AG04450 (cell line): ENCODE results near the gene RRP1B. TPM values are rescaled to one million over a fixed set of nuclear protein-coding genes. Genes with fewer than 3 reads are reported as not detected.

Experiments used
- CTCF ChIA-PET: fragments of 300-600, 350-600 bp; formaldehyde crosslinking; extraction: SDS; loops from one replicate; lab custom pipeline; 2022; ENCODE audit warnings: antibody characterized with exemption, inconsistent platforms; lab: Charles Lee
- POLR2A ChIA-PET: fragments of 350-600 bp; formaldehyde crosslinking; extraction: SDS; loops from one replicate; lab custom pipeline; 2021; ENCODE audit warnings: antibody characterized with exemption, inconsistent platforms; lab: Yijun Ruan, JAX
- DNase-seq: peaks from one replicate; pipeline ENCODE4 v3.0.0-alpha.2; 2011; ENCODE audit warnings: low read depth, low spot score
- H3K27ac ChIP-seq: one replicate; pipeline ENCODE4 v1.5.1; 2012; ENCODE audit warnings: low read depth, low read length, control low read depth
- H3K27me3 ChIP-seq: one replicate; pipeline ENCODE4 v1.6.0; 2012; ENCODE audit warnings: low read length; ENCODE audit not compliant: control insufficient read depth, insufficient read depth
- H3K4me3 ChIP-seq: 2 replicates; pipeline ENCODE4 v1.5.1; 2011; ENCODE audit warnings: mild to moderate bottlenecking, low read depth, low read length, control low read depth
- H3K9me3 ChIP-seq: 2 replicates; pipeline ENCODE4 v1.5.1; 2012; ENCODE audit warnings: low read length; ENCODE audit not compliant: control insufficient read depth, insufficient read depth
- polyA plus RNA-seq: library from polyadenylated mRNA; depleted of rRNA; stranded (reverse); fragments of >200 nt; gene quantifications from 2 replicates; pipeline ENCODE4 v1.2.3, GENCODE V29; 2011
- TF ChIP-seq, protein P1 (sequence below): IDR thresholded peaks from 2 replicates; pipeline ENCODE4 v1.5.1; 2011; ENCODE audit warnings: low read depth, low read length, control low read depth, inconsistent platforms

RRP1B gene
- polyA plus RNA-seq, 1 experiment, result 17.4 TPM

DNA sequence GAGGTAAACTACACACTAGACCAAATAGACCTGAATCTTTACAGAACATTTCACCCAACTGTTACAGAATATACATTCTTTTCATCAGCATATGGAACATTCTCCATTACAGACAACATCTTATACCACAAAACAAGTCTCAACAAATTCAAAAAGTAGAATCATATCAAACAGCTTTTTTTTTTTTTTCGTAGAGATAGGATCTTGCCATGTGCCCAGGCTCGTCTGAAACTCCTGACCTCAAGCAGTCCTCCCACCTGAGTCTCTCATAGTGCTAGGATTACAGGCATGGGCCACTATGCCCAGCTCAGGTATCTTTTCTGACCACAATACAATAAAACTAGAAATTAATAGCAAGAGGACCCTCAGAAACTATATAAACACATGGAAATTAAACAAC is 36.6 kb upstream of the RRP1B start:
- Histone ChIP-seq H3K9me3 (peaks cover 8% of the 10 kb centered on the region; the same call in 1 of the 2 replicates), H3K4me3 (no peak overlapping the region), H3K27me3 (no peaks in the 10 kb centered on the region), H3K27ac (no peak overlapping the region)
- ChIA-PET CTCF (interaction anchor here (1.2 kb wide), 1 partner anchor 11 kb away, joined by 5 read pairs; no protein-coding TSS in a partner anchor), POLR2A (no interaction called here)
- DNase-seq, result no peak
- TF ChIP-seq, protein P1, sequence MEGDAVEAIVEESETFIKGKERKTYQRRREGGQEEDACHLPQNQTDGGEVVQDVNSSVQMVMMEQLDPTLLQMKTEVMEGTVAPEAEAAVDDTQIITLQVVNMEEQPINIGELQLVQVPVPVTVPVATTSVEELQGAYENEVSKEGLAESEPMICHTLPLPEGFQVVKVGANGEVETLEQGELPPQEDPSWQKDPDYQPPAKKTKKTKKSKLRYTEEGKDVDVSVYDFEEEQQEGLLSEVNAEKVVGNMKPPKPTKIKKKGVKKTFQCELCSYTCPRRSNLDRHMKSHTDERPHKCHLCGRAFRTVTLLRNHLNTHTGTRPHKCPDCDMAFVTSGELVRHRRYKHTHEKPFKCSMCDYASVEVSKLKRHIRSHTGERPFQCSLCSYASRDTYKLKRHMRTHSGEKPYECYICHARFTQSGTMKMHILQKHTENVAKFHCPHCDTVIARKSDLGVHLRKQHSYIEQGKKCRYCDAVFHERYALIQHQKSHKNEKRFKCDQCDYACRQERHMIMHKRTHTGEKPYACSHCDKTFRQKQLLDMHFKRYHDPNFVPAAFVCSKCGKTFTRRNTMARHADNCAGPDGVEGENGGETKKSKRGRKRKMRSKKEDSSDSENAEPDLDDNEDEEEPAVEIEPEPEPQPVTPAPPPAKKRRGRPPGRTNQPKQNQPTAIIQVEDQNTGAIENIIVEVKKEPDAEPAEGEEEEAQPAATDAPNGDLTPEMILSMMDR, result no peak

DNA sequence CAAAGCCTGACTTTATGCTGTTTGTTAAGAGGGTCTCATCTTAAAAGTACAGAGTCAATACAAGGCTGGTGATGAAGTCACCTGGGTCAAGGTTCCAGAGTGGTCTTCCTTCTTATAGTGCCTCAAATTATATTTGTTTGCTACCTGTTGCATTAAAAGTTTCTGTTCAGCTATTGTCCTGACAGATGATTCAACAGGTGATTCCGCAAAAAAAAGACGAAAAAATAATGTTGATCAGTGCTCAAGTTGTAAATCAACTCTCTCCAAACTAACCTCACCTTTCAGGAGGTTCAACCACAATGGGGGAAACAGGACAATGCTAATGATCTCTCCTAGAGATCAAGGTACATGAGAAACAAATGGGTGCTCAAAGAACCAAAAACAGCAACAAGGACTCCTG is 35.8 kb upstream of the RRP1B start:
- POLR2A ChIA-PET, result no interaction called here
- no peaks in the 10 kb centered on the region for H3K27me3 ChIP-seq
- peaks cover 12% of the 10 kb centered on the region; the same call in 1 of the 2 replicates for H3K9me3 ChIP-seq
- TF ChIP-seq, protein P1, result no peak
- H3K4me3 ChIP-seq, result no peak overlapping the region
- DNase-seq, result no peak
- CTCF ChIA-PET, result no interaction called here
- no peak overlapping the region for H3K27ac ChIP-seq

DNA sequence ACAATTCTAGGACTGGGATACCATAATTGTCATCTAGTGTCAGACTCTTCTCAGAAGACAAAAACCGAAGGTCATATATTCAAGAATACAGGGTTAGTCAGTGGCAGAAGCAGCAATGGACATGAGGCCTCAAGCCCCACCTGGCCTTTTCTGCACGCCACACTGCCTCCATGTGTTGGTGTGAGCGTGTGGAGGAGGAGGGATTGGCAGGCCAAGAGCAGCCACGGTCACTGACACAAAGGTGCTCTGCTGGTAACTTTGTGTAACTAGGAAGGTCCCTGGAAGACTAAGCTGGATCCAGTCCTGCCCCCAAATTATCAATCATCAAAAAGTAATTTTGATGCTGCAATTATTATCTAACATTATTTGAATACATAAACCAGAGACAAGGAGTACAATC is 35.0 kb upstream of the RRP1B start:
- H3K4me3 ChIP-seq, result no peak overlapping the region
- H3K27me3 ChIP-seq, result no peaks in the 10 kb centered on the region
- no peak overlapping the region for H3K27ac ChIP-seq
- peaks cover 12% of the 10 kb centered on the region; the same call in 1 of the 2 replicates for H3K9me3 ChIP-seq
- TF ChIP-seq, protein P1, result no peak
- CTCF ChIA-PET, result interaction anchor here (0.9 to 1.2 kb wide), 2 partner anchors 13 to 16 kb away, joined by 3 read pairs; no protein-coding TSS in a partner anchor
- no peak for DNase-seq
- POLR2A ChIA-PET, result no interaction called here

DNA sequence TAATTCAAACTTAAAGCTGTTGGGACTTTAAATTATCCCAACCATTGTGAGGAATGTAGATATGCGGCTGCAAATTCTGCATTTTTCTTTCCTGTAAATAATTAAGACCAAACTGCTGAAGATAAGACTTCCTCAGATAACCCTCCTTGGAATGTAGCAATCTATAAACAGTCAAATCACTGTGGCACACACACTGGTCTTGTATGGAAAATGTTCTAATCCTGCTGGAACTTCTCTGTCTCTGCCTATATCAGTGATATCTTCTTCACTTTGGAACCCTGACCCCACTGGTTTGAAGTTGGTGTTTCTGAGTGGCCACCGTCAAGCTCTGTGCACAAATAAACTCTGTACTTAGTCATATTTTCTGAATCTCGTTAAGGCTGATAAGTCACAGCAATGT is 33.0 kb upstream of the RRP1B start:
- H3K27me3 ChIP-seq, result no peaks in the 10 kb centered on the region
- ChIA-PET POLR2A (interaction anchor here (0.7 kb wide), 1 partner anchor 16 kb away, joined by 3 read pairs; no protein-coding TSS in a partner anchor), CTCF (interaction anchor here (1.2 to 2.5 kb wide), 3 partner anchors 15 to 21 kb away, joined by 4 to 12 read pairs (median 11); no protein-coding TSS in a partner anchor)
- TF ChIP-seq, protein P1, result no peak
- H3K9me3 ChIP-seq, result peaks cover 4% of the 10 kb centered on the region; the same call in 1 of the 2 replicates
- H3K4me3 ChIP-seq, result no peak overlapping the region
- DNase-seq, result no peak
- no peak overlapping the region for H3K27ac ChIP-seq

DNA sequence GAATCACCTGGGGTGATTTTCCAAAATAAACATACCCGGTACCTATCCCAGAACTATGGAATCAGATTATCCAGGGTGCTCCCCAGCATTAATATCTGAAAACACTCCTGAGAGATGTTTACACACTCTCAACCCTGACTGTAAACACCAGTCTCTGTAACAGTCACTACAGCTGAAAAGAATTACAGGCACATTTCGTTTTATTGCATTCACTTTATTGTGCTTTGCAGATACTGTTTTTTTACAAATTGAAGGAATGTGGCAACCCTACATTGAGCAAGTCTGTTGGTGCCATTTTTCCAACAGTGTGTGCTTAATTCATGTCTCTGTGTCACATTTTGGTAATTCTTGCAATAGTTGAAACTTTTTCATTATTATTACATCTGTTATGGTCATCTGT is 31.8 kb upstream of the RRP1B start:
- CTCF ChIA-PET, result interaction anchor here (2.2 to 2.5 kb wide), 2 partner anchors 16 to 18 kb away, joined by 11 to 12 read pairs; no protein-coding TSS in a partner anchor
- TF ChIP-seq, protein P1, result no peak

More for the DNA sequence above, 31.8 kb upstream of the RRP1B start:
- POLR2A ChIA-PET, result no interaction called here
- Histone ChIP-seq H3K27me3 (no peaks in the 10 kb centered on the region), H3K9me3 (peaks cover 4% of the 10 kb centered on the region; the same call in 1 of the 2 replicates), H3K4me3 (no peak overlapping the region), H3K27ac (no peak overlapping the region)
- DNase-seq, result no peak
